Caco-2 (cell line): ENCODE results near the gene CNOT6. TPM values are rescaled to one million over a fixed set of nuclear protein-coding genes. Genes with fewer than 3 reads are reported as not detected.

Source experiments
- BruUV-seq: library from RNA; stranded (reverse); fragments of 400-500 nt; replicated peaks from 2 replicates; lab custom pipeline; 2021; lab: Mats Ljungman, UMichigan
- CTCF ChIA-PET: fragments of 300-600 bp; sonication (Branson Sonifier 250); formaldehyde crosslinking; loops from one replicate; lab custom pipeline; 2022; ENCODE audit warnings: antibody characterized with exemption; lab: Charles Lee
- POLR2A ChIA-PET: fragments of 300-600 bp; sonication (Branson Sonifier 250); formaldehyde crosslinking; loops from one replicate; lab custom pipeline; 2022; ENCODE audit warnings: antibody characterized with exemption; lab: Charles Lee
- DNase-seq, 2 experiments: peaks; one replicate each; pipeline versions ENCODE4 v3.0.0 to v3.0.0-alpha.2; 2020 to 2022
- H3K27me3 ChIP-seq: replicated peaks from 2 replicates; pipeline ENCODE4 v1.6.0; 2011; ENCODE audit warnings: low read length; ENCODE audit not compliant: control insufficient read depth, insufficient read depth
- H3K36me3 ChIP-seq: 2 replicates; pipeline ENCODE4 v1.5.1; 2011; ENCODE audit warnings: low read length; ENCODE audit not compliant: control insufficient read depth, insufficient read depth
- H3K4me1 ChIP-seq: fragments of 250-450 bp; sonication (Bioruptor Pico); 2 replicates; pipeline ENCODE4 v1.5.1; 2020; ENCODE audit warnings: mild to moderate bottlenecking
- H3K4me3 ChIP-seq: 2 replicates; pipeline ENCODE4 v1.5.1; 2011; ENCODE audit warnings: low read depth, mild to moderate bottlenecking, control low read depth, low read length
- H3K9me3 ChIP-seq: fragments of 250-450 bp; sonication (Bioruptor Pico); 2 replicates; pipeline ENCODE4 v1.5.1; 2020; ENCODE audit warnings: mild to moderate bottlenecking, moderate library complexity
- H3K27ac Mint-ChIP-seq: one replicate; pipeline ENCODE4 v1.8.0; 2022; ENCODE audit warnings: mixed read lengths; ENCODE audit not compliant: unreplicated experiment
- H3K27me3 Mint-ChIP-seq: one replicate; pipeline ENCODE4 v1.8.0; 2022; ENCODE audit warnings: mixed read lengths; ENCODE audit not compliant: insufficient read depth, unreplicated experiment
- H3K36me3 Mint-ChIP-seq: one replicate; pipeline ENCODE4 v1.8.0; 2022; ENCODE audit warnings: mild to moderate bottlenecking, mixed read lengths; ENCODE audit not compliant: insufficient read depth, unreplicated experiment
- H3K4me1 Mint-ChIP-seq: one replicate; pipeline ENCODE4 v1.8.0; 2022; ENCODE audit warnings: low read depth, mixed read lengths; ENCODE audit not compliant: unreplicated experiment
- H3K4me3 Mint-ChIP-seq: one replicate; pipeline ENCODE4 v1.8.0; 2022; ENCODE audit warnings: mild to moderate bottlenecking, moderate library complexity, mixed read lengths; ENCODE audit not compliant: unreplicated experiment
- H3K9me3 Mint-ChIP-seq: one replicate; pipeline ENCODE4 v1.8.0; 2022; ENCODE audit warnings: mixed read lengths; ENCODE audit not compliant: unreplicated experiment
- CTCF ChIP-seq, 2 experiments: fragments of 200-600 bp in 1 of 2; IDR thresholded peaks; 1 replicate in 1 of 2; 2 replicates in 1 of 2; pipeline versions ENCODE4 v1.5.1 to v1.8.0; 2011 to 2022; ENCODE audit warnings: antibody characterized with exemption in 1 of 2, control low read depth in 1 of 2, inconsistent platforms in 1 of 2, low read depth in 1 of 2, low read length in 1 of 2, mild to moderate bottlenecking in 1 of 2, moderate library complexity in 1 of 2; ENCODE audit not compliant: insufficient read depth in 1 of 2, severe bottlenecking in 1 of 2, unreplicated experiment in 1 of 2
- intact Hi-C: fragments of 100-400 bp; cut with micrococcal nuclease; formaldehyde crosslinking; loops from one replicate; pipeline ENCODE4 v1.10.0; 2022; ENCODE audit not compliant: unreplicated experiment
- total RNA-seq: library from RNA; stranded (reverse); gene quantifications from 2 replicates; pipeline ENCODE4 v1.2.3, GENCODE V29; 2022

CNOT6 gene
- total RNA-seq, 1 experiment from 2014 or later, result 46.3 TPM

GRCh38 chr5:180468732-180469585, 25.2 kb upstream of the CNOT6 start:
- Mint-ChIP-seq H3K27ac (no peak overlapping the region), H3K36me3 (no peaks in the 10 kb centered on the region), H3K4me3 (no peak overlapping the region), H3K9me3 (no peaks in the 10 kb centered on the region), H3K27me3 (peaks cover 2% of the 10 kb centered on the region), H3K4me1 (peaks cover 6% of the 10 kb centered on the region)
- Histone ChIP-seq H3K36me3 (no peaks in the 10 kb centered on the region), H3K27me3 (peaks cover 2% of the 10 kb centered on the region; the same call in 1 of the 2 replicates), H3K4me1 (no peaks in the 10 kb centered on the region), H3K4me3 (no peak overlapping the region), H3K9me3 (no peaks in the 10 kb centered on the region)
- no peak for TF ChIP-seq CTCF (IDR thresholded peaks at IDR 0.05; ENCODE audit: insufficient read depth in 1 of 2, low read depth in 1 of 2, low read length in 1 of 2, severe bottlenecking in 1 of 2, unreplicated experiment in 1 of 2)
- no peak for DNase-seq
- POLR2A ChIA-PET, result no interaction called here
- no TSS peak for BruUV-seq
- CTCF ChIA-PET, result interaction anchor here (1.0 kb wide), 1 partner anchor 140 kb away, joined by 3 read pairs; no protein-coding TSS in a partner anchor
- intact Hi-C loops, result no loop called here

GRCh38 chr5:180469586-180469865, 24.7 kb upstream of the CNOT6 start:
- no peaks in the 10 kb centered on the region for H3K9me3 ChIP-seq
- no peak for DNase-seq
- H3K4me1 ChIP-seq, result no peaks in the 10 kb centered on the region
- H3K4me3 ChIP-seq, result no peak overlapping the region
- BruUV-seq, result no TSS peak
- no peaks in the 10 kb centered on the region for H3K36me3 ChIP-seq
- peaks cover 2% of the 10 kb centered on the region for H3K27me3 Mint-ChIP-seq
- no peaks in the 10 kb centered on the region for H3K36me3 Mint-ChIP-seq
- intact Hi-C loops, result no loop called here
- peaks cover 2% of the 10 kb centered on the region; the same call in 1 of the 2 replicates for H3K27me3 ChIP-seq
- H3K9me3 Mint-ChIP-seq, result no peaks in the 10 kb centered on the region
- ChIA-PET CTCF (interaction anchor here (1.0 kb wide), 1 partner anchor 141 kb away, joined by 3 read pairs; no protein-coding TSS in a partner anchor), POLR2A (no interaction called here)
- TF ChIP-seq CTCF (IDR thresholded peaks at IDR 0.05; ENCODE audit: insufficient read depth in 1 of 2, low read depth in 1 of 2, low read length in 1 of 2, severe bottlenecking in 1 of 2, unreplicated experiment in 1 of 2), result no peak
- no peak overlapping the region for H3K4me3 Mint-ChIP-seq
- H3K27ac Mint-ChIP-seq, result no peak overlapping the region
- peaks cover 6% of the 10 kb centered on the region for H3K4me1 Mint-ChIP-seq

- Histone ChIP-seq H3K4me1 (no peaks in the 10 kb centered on the region), H3K27me3 (peaks cover 2% of the 10 kb centered on the region; the same call in 1 of the 2 replicates), H3K36me3 (no peaks in the 10 kb centered on the region), H3K9me3 (no peaks in the 10 kb centered on the region), H3K4me3 (no peak overlapping the region)
- DNase-seq, result no peak
- CTCF ChIA-PET, result interaction anchor here (1.0 kb wide), 1 partner anchor 141 kb away, joined by 3 read pairs; no protein-coding TSS in a partner anchor
- H3K27me3 Mint-ChIP-seq, result peaks cover 2% of the 10 kb centered on the region
- H3K4me1 Mint-ChIP-seq, result peaks cover 6% of the 10 kb centered on the region
- H3K27ac Mint-ChIP-seq, result no peak overlapping the region
- no peaks in the 10 kb centered on the region for H3K36me3 Mint-ChIP-seq
- intact Hi-C loops, result loop anchor here (2.0 to 10.0 kb wide), 4 partner anchors 115 to 353 kb away; partner anchors contain the start of genes GFPT2 and RASGEF1C
- no peaks in the 10 kb centered on the region for H3K9me3 Mint-ChIP-seq
- H3K4me3 Mint-ChIP-seq, result no peak overlapping the region
- no TSS peak for BruUV-seq
- POLR2A ChIA-PET, result no interaction called here
- no peak for TF ChIP-seq CTCF (IDR thresholded peaks at IDR 0.05; ENCODE audit: insufficient read depth in 1 of 2, low read depth in 1 of 2, low read length in 1 of 2, severe bottlenecking in 1 of 2, unreplicated experiment in 1 of 2)
Measured at GRCh38 chr5:180469866-180470265, 24.3 kb upstream of the CNOT6 start.
